SU-DHL-6 (cell line): ENCODE results near the gene ALS2CL.

Experiments used
- H2AFZ ChIP-seq: fragments of 200-600 bp; sonication (generic); 2 replicates; pipeline ENCODE4 v1.6.1; 2014; ENCODE audit warnings: low read depth, mild to moderate bottlenecking, moderate library complexity, mixed read lengths, antibody characterized with exemption, low read length; ENCODE audit not compliant: severe bottlenecking
- H3F3A ChIP-seq: fragments of 200-600 bp; shearing (Covaris generic); 2 replicates; pipeline ENCODE4 v1.6.0; 2016; ENCODE audit warnings: antibody characterized with exemption, mild to moderate bottlenecking; ENCODE audit not compliant: insufficient read depth
- H3K27ac ChIP-seq: fragments of 200-600 bp; sonication (generic); 2 replicates; pipeline ENCODE4 v1.5.1; 2016; ENCODE audit warnings: low read depth, mild to moderate bottlenecking, low read length, moderate library complexity, mixed read lengths
- H3K27me3 ChIP-seq: fragments of 200-600 bp; sonication (generic), shearing (Covaris generic); 2 replicates; pipeline ENCODE4 v1.6.0; 2014; ENCODE audit warnings: mild to moderate bottlenecking, low read length
- H3K36me3 ChIP-seq: fragments of 200-600 bp; sonication (generic); 2 replicates; pipeline ENCODE4 v1.6.1; 2014; ENCODE audit warnings: mild to moderate bottlenecking, low read length, mixed read lengths
- H3K4me2 ChIP-seq: fragments of 300-600, 200-600 bp; shearing (Covaris generic), sonication (generic); 2 replicates; pipeline ENCODE4 v1.6.0; 2014; ENCODE audit warnings: low read length, low read depth, mild to moderate bottlenecking; ENCODE audit not compliant: poor library complexity, severe bottlenecking
- H3K4me3 ChIP-seq: fragments of 200-600 bp; sonication (generic); 2 replicates; pipeline ENCODE4 v1.5.1; 2014; ENCODE audit warnings: antibody characterized with exemption, low read length, mild to moderate bottlenecking, mixed read lengths; ENCODE audit not compliant: insufficient read depth, poor library complexity, severe bottlenecking
- H3K79me2 ChIP-seq: fragments of 200-600 bp; sonication (generic); 2 replicates; pipeline ENCODE4 v1.6.1; 2014; ENCODE audit warnings: mild to moderate bottlenecking, low read length, moderate library complexity; ENCODE audit not compliant: insufficient read depth
- H3K9ac ChIP-seq: fragments of 200-600 bp; sonication (generic); 2 replicates; pipeline ENCODE4 v1.7.0; 2014; ENCODE audit warnings: mild to moderate bottlenecking, low read length
- H3K9me2 ChIP-seq: fragments of 200-600 bp; sonication (generic); replicated peaks from 2 replicates; pipeline ENCODE4 v1.6.1; 2014; ENCODE audit warnings: low read length; ENCODE audit not compliant: insufficient read depth
- H3K9me3 ChIP-seq: fragments of 200-600 bp; sonication (generic); 2 replicates; pipeline ENCODE4 v1.6.1; 2014; ENCODE audit warnings: low read length, mixed read lengths; ENCODE audit not compliant: insufficient read depth
- H4K20me1 ChIP-seq: fragments of 200-600 bp; sonication (generic); 2 replicates; pipeline ENCODE4 v1.6.1; 2014; ENCODE audit warnings: low read depth, mild to moderate bottlenecking, antibody characterized with exemption, low read length, moderate library complexity, mixed read lengths
- EZH2phosphoT487 ChIP-seq: fragments of 200-600 bp; sonication (generic), shearing (Covaris generic); conservative IDR thresholded peaks from 2 replicates; pipeline ENCODE4 v1.6.1; 2018; ENCODE audit warnings: mild to moderate bottlenecking, antibody characterized with exemption, low read length, moderate library complexity, mixed read lengths
- TF ChIP-seq, protein P1 (sequence below): fragments of 200-600 bp; sonication (generic); IDR thresholded peaks from one replicate; pipeline ENCODE4 v1.5.1; 2017; ENCODE audit warnings: antibody characterized with exemption, mild to moderate bottlenecking, low read length, moderate library complexity; ENCODE audit not compliant: insufficient read depth, poor library complexity, severe bottlenecking

ALS2CL gene

DNA sequence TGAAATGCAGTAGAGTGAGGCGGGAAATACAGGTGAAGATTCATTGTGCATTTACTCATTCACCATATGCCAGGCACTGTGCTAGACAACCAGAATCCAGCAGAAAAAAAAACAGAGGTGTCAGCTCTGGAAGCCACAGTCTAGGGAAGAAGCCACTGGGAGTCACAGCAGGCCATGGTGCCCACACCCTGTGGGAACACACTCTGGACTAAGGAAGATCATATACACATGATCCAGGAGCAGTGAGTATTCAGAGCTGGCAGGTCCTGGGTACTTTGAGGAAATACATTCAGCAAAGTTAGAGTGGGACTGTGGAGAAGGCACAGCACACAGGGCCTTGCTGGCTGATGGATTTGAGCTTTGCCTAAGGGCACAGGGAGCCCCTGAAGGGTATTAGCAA lies 66.4 kb downstream of the ALS2CL start:
- Histone ChIP-seq H3K4me2 (no peak overlapping the region), H3K9ac (no peak overlapping the region), H3K9me2 (no peaks in the 10 kb centered on the region), H3K4me3 (no peak overlapping the region), H4K20me1 (no peaks in the 10 kb centered on the region), H3K9me3 (no peaks in the 10 kb centered on the region), H2AFZ (no peak overlapping the region), H3K27me3 (no peaks in the 10 kb centered on the region), H3F3A (no peaks in the 10 kb centered on the region), H3K79me2 (no peaks in the 10 kb centered on the region), H3K27ac (no peak overlapping the region), H3K36me3 (no peaks in the 10 kb centered on the region)
- TF ChIP-seq, protein P1, sequence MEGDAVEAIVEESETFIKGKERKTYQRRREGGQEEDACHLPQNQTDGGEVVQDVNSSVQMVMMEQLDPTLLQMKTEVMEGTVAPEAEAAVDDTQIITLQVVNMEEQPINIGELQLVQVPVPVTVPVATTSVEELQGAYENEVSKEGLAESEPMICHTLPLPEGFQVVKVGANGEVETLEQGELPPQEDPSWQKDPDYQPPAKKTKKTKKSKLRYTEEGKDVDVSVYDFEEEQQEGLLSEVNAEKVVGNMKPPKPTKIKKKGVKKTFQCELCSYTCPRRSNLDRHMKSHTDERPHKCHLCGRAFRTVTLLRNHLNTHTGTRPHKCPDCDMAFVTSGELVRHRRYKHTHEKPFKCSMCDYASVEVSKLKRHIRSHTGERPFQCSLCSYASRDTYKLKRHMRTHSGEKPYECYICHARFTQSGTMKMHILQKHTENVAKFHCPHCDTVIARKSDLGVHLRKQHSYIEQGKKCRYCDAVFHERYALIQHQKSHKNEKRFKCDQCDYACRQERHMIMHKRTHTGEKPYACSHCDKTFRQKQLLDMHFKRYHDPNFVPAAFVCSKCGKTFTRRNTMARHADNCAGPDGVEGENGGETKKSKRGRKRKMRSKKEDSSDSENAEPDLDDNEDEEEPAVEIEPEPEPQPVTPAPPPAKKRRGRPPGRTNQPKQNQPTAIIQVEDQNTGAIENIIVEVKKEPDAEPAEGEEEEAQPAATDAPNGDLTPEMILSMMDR, result no peak
- no peak for TF ChIP-seq EZH2phosphoT487

DNA sequence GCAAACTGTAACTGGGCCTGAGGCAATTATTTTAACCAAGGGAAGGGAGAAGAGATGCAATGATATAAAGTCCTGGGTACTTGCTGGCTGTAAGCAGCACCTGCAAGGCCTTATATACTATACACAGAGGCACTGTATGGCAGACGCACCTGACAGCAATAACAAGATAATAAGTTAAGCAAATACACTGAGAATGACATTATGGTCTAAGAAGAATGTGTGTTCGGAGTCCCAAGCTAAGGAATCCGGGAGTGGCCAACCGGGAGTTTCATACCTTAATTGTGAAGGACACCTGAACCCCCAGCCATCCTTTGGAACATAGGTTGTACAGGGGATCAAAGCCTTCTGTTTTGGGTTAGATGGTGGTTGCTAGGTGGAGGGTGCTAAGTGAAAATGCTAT lies 67.4 kb downstream of the ALS2CL start:
- Histone ChIP-seq H3K79me2 (no peaks in the 10 kb centered on the region), H3K9ac (no peak overlapping the region), H3K27ac (no peak overlapping the region), H3K27me3 (no peaks in the 10 kb centered on the region), H3K36me3 (no peaks in the 10 kb centered on the region), H3F3A (no peaks in the 10 kb centered on the region), H3K9me2 (no peaks in the 10 kb centered on the region), H2AFZ (no peak overlapping the region), H3K9me3 (no peaks in the 10 kb centered on the region), H3K4me3 (no peak overlapping the region), H4K20me1 (no peaks in the 10 kb centered on the region), H3K4me2 (no peak overlapping the region)
- no peak for TF ChIP-seq EZH2phosphoT487
- TF ChIP-seq, protein P1, result no peak

DNA sequence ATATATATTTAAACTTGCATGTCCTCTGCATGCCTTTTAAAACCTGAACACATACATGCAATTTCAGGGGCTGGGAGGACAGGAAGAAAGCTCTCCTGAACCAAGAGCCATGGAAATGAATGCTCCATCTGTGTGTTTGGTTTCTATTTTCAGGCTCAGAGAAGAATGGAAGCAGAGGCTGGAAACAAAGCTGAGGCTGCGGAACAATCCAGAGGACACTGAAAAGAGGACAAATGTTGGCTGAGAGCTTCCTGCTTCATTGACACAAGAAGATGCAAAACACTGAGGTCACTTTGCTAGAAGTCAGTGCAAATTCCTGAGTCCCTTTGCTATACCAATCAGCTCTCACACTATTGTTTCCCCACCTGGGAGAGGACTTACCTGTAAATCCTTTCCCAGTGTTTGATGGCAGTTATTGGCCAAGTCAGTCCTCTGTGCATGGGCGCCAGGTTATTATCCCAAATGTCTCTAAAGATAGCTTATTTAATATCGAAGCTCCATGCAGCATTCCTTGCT lies 68.4 kb downstream of the ALS2CL start:
- no peaks in the 10 kb centered on the region for H3K27me3 ChIP-seq
- H3K27ac ChIP-seq, result no peak overlapping the region
- H4K20me1 ChIP-seq, result no peaks in the 10 kb centered on the region
- no peak overlapping the region for H3K4me2 ChIP-seq
- no peaks in the 10 kb centered on the region for H3K9me3 ChIP-seq
- H3K9me2 ChIP-seq, result no peaks in the 10 kb centered on the region
- no peak for TF ChIP-seq EZH2phosphoT487
- TF ChIP-seq, protein P1, result no peak
- H3F3A ChIP-seq, result no peaks in the 10 kb centered on the region
- no peak overlapping the region for H3K4me3 ChIP-seq
- no peak overlapping the region for H3K9ac ChIP-seq
- H3K36me3 ChIP-seq, result no peaks in the 10 kb centered on the region
- no peaks in the 10 kb centered on the region for H3K79me2 ChIP-seq
- H2AFZ ChIP-seq, result no peak overlapping the region
